CD4-positive, alpha-beta T cell (primary cell): ENCODE measurements around the gene PPIE. TPM values are rescaled to one million over a fixed set of nuclear protein-coding genes. Genes with fewer than 3 reads are reported as not detected.
"Not testable (repeated sequence)": the region's sequence is repeated elsewhere in the genome, so short reads cannot be mapped to it uniquely, and the experiment has no call there.

Source experiments
- ATAC-seq: fragments of 200-7000 bp; cut with Tn5 transposase; one replicate; pipeline ENCODE4 v1.10.0; 2022; ENCODE audit warnings: mild to moderate bottlenecking; ENCODE audit not compliant: poor library complexity
- CTCF ChIA-PET: fragments of 350-600 bp; sonication (Branson Sonifier 250); formaldehyde crosslinking; loops from one replicate; lab custom pipeline; 2021; ENCODE audit warnings: antibody characterized with exemption, inconsistent platforms; lab: Charles Lee
- POLR2A ChIA-PET: fragments of 350-600 bp; sonication (Branson Sonifier 250); formaldehyde crosslinking; loops from one replicate; lab custom pipeline; 2021; ENCODE audit warnings: antibody characterized with exemption, inconsistent platforms; lab: Charles Lee
- DNase-seq, 14 experiments: peaks; one replicate each; pipeline ENCODE4 v3.0.0-alpha.2; 2013 to 2020; ENCODE audit warnings: mixed read lengths in 2 of 14
- H3K27ac ChIP-seq, 2 donors: one replicate each; pipeline versions ENCODE4 v1.5.1 to v1.7.0; 2013; ENCODE audit warnings: low read length in 2 of 2, low read depth in 1 of 2, mild to moderate bottlenecking in 1 of 2
- H3K27me3 ChIP-seq, 2 experiments: 1 replicate in 1 of 2; 2 replicates in 1 of 2; pipeline versions ENCODE4 v1.6.1 to v1.7.0; 2013; ENCODE audit warnings: low read length in 2 of 2, control low read depth in 1 of 2, mild to moderate bottlenecking in 1 of 2, moderate library complexity in 1 of 2; ENCODE audit not compliant: insufficient read depth in 2 of 2, control insufficient read depth in 1 of 2
- H3K36me3 ChIP-seq: one replicate; pipeline ENCODE4 v1.6.1; 2013; ENCODE audit warnings: low read length, control low read depth; ENCODE audit not compliant: insufficient read depth
- H3K4me1 ChIP-seq: one replicate; pipeline ENCODE4 v1.6.1; 2013; ENCODE audit warnings: low read length, control low read depth; ENCODE audit not compliant: insufficient read depth
- H3K4me3 ChIP-seq: one replicate; pipeline ENCODE4 v1.5.1; 2013; ENCODE audit warnings: mild to moderate bottlenecking, low read length, moderate library complexity
- H3K9me3 ChIP-seq, 2 experiments: 1 replicate in 1 of 2; 2 replicates in 1 of 2; pipeline versions ENCODE4 v1.6.1 to v1.7.0; 2013; ENCODE audit warnings: low read length in 2 of 2, mild to moderate bottlenecking in 2 of 2, control low read depth in 1 of 2, moderate library complexity in 1 of 2; ENCODE audit not compliant: control insufficient read depth in 1 of 2, insufficient read depth in 1 of 2
- H3K27ac Mint-ChIP-seq: one replicate; pipeline ENCODE4 v1.8.0; 2020; ENCODE audit warnings: mixed read lengths
- H3K27me3 Mint-ChIP-seq: one replicate; pipeline ENCODE4 v1.8.0; 2021; ENCODE audit warnings: mixed read lengths
- H3K36me3 Mint-ChIP-seq: one replicate; pipeline ENCODE4 v1.8.0; 2021; ENCODE audit warnings: low read depth, mixed read lengths
- H3K4me1 Mint-ChIP-seq: one replicate; pipeline ENCODE4 v1.8.0; 2021; ENCODE audit warnings: low read depth, mixed read lengths
- H3K4me3 Mint-ChIP-seq: one replicate; pipeline ENCODE4 v1.8.0; 2020; ENCODE audit warnings: mild to moderate bottlenecking, mixed read lengths
- H3K9me3 Mint-ChIP-seq: one replicate; pipeline ENCODE4 v1.8.0; 2020; ENCODE audit warnings: mixed read lengths
- intact Hi-C, 2 experiments: fragments of 100-400 bp; cut with DNase I in 1 of 2; cut with micrococcal nuclease in 1 of 2; formaldehyde crosslinking; loops; one replicate each; pipeline versions ENCODE4 v1.15.1 to v1.9.0; 2023 to 2025; cut with DNase I, micrococcal nuclease
- total RNA-seq, 174 experiments: library from RNA in 2 of 174; stranded (reverse) in 2 of 174; gene quantifications; one replicate each; pipeline ENCODE4 v1.2.3 and lab custom pipeline; 2021 to 2026

Gene PPIE
- total RNA-seq, 2 experiments from 2014 or later = 45.0 to 46.7 TPM

DNA sequence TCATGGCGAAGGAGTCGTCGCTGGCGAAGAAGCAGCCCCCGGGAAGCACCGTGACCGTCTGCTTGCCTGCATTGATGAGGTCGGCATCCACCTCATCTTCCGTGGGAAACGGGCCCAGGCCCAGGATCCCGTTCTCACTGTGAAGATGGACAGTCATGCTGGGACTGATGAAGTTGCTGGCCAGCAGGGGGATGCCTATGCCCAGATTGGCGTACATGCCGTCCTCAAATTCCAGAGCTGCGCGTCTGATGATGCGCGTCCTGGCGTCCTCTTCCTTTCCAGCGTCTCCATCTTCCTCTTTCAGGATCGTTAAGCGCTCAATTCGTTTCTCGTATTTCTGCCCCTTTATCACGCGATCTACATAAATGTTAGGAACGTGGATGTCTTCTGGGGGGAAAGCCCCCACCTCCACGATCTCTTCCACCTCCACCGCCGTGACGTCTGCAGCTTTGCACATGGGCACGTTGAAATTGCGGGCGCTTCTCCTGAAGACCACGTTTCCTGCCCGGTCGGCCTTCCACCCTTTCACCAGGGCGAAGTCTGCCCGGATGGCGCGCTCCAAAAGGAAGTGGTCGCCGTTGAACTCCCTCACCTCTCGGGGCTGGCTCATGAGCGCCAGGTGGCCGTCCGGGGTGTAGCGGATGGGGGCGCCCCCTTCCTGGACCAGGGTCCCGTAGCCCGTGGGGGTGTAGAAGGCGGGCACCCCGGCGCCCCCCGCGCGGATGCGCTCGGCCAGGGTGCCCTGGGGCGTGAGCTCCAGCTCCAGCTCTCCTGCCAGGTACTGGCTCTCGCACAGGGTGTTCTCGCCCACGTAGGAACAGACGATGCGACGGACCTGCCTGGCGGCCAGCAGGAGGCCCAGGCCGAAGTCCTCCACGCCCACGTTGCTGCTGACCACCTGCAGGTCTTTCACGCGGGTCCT, 31.7 kb downstream of the PPIE start:
- intact Hi-C loops, CTCF ChIA-PET, H3K9me3 Mint-ChIP-seq, H3K27me3 Mint-ChIP-seq, H3K4me1 ChIP-seq, H3K27ac ChIP-seq, H3K27ac Mint-ChIP-seq, H3K36me3 Mint-ChIP-seq, H3K4me1 Mint-ChIP-seq, POLR2A ChIA-PET, H3K27me3 ChIP-seq, H3K9me3 ChIP-seq, H3K36me3 ChIP-seq, H3K4me3 ChIP-seq: not testable (repeated sequence)
- DNase-seq = peak in 3 of 14 experiments; percentile 7 to 59 (median 40)
- peak overlapping the region; percentile 30 for H3K4me3 Mint-ChIP-seq
- peak; percentile 30 for ATAC-seq

DNA sequence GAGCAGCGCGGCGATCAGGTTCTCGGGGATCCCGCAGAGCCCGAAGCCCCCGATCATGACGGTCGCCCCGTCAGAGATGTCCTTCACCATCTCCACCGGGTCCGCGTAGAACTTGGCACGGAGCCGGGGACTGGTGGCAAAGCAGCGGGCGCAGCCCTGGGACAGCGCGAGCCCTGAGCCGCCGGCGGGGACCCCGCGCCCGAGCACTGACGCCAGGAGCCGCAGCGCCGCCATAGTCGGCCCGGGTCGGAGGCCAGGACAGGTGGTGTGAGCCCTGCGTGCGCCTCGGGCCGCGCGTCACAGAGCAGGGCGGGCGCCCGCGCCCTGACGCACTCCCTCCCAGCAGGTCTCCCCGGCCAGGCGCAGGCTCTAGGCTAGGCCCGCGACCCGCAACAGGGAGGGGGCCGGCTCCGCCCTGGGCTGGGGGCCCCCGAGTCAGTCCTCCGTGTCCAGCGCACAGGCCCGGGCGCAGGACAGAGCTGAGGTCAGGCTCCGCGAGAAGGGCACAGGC, 32.4 kb downstream of the PPIE start, which contains the start of gene OXCT2:
Gene OXCT2, minus strand, starts transcription at position 327 of the 511 bp plus-strand sequence. Its CDS starts 93 bp downstream, at position 234.
- H3K4me3 ChIP-seq, H3K36me3 ChIP-seq, H3K9me3 Mint-ChIP-seq, H3K9me3 ChIP-seq, DNase-seq, H3K27me3 Mint-ChIP-seq, ATAC-seq, CTCF ChIA-PET, H3K36me3 Mint-ChIP-seq, H3K27ac Mint-ChIP-seq, H3K4me1 Mint-ChIP-seq, H3K27ac ChIP-seq, H3K4me1 ChIP-seq, POLR2A ChIA-PET, H3K27me3 ChIP-seq, intact Hi-C loops: not testable (repeated sequence)
- peak within 1 kb of the TSS; percentile 30 for H3K4me3 Mint-ChIP-seq

- intact Hi-C loops, H3K27me3 Mint-ChIP-seq, DNase-seq, H3K4me3 ChIP-seq, H3K27me3 ChIP-seq, CTCF ChIA-PET, H3K4me1 ChIP-seq, H3K27ac Mint-ChIP-seq, H3K4me3 Mint-ChIP-seq, H3K4me1 Mint-ChIP-seq, H3K36me3 Mint-ChIP-seq, H3K36me3 ChIP-seq, H3K27ac ChIP-seq, H3K9me3 Mint-ChIP-seq, POLR2A ChIA-PET, H3K9me3 ChIP-seq: not testable (repeated sequence)
- peak; percentile 62 for ATAC-seq
These were observed 34.8 kb downstream of the PPIE start for GRCh38 chr1:39773369-39773979.

GRCh38 chr1:39775141-39775540, 36.5 kb downstream of the PPIE start:
- H3K4me1 Mint-ChIP-seq, H3K36me3 Mint-ChIP-seq, H3K9me3 Mint-ChIP-seq, H3K27ac Mint-ChIP-seq, ATAC-seq, H3K4me3 Mint-ChIP-seq, CTCF ChIA-PET, DNase-seq, H3K9me3 ChIP-seq, H3K36me3 ChIP-seq, POLR2A ChIA-PET, intact Hi-C loops, H3K4me3 ChIP-seq, H3K27me3 ChIP-seq, H3K27ac ChIP-seq, H3K27me3 Mint-ChIP-seq, H3K4me1 ChIP-seq: not testable (repeated sequence)

DNA sequence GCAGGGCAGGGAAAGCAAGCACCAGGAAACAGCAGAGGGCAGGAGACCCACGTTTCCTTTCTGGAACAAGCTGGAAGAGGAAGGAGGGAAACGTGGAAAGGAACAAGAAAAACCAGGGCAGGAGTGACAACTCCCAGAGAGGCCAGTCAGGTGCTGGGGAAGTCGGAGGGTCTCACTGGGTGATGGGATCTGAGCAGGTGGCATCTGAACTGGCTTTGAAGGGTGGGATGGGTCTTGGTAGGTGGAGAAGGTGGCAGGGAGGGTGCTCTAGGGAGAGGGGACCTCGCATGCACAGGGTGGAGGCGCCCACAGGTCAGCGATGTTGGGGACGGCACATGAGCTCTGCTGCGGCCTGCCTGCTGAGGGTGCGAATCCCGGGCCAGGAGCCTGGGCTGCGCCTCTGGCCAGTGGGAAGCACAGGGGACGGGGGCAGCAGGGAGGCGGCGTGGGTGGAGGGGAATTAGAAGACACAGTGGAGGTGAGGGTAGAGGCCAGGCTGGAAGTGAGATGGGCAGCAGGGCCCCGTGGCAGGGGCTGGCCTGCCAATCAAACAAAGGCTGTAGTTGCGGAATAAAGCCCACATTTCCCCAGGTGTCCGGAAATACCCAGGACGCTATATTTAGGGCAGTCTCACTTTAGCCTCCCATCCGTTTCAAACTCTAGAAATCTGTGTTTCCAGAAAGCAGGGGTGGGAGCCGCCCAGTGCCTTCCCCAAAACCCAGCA, 37.2 kb downstream of the PPIE start:
- H3K4me3 ChIP-seq, ATAC-seq, H3K27ac Mint-ChIP-seq, H3K27me3 Mint-ChIP-seq, intact Hi-C loops, POLR2A ChIA-PET, H3K9me3 ChIP-seq, H3K4me1 Mint-ChIP-seq, H3K36me3 ChIP-seq, DNase-seq, H3K9me3 Mint-ChIP-seq, H3K27me3 ChIP-seq, H3K4me3 Mint-ChIP-seq, H3K4me1 ChIP-seq, H3K36me3 Mint-ChIP-seq, CTCF ChIA-PET, H3K27ac ChIP-seq: not testable (repeated sequence)
